ENCODE data around the gene TEX13B. TPM values are rescaled to one million over a fixed set of nuclear protein-coding genes. Genes with fewer than 3 reads are reported as not detected.

Gene TEX13B
- polyA plus RNA-seq, 1 donor, result not detected

GRCh38 chrX:107936434-107936730 lies 45.8 kb downstream of the TEX13B start:
- no peak for DNase-seq (ENCODE audit: low read depth)

GRCh38 chrX:107935664-107936433 lies 46.3 kb downstream of the TEX13B start:
- DNase-seq (ENCODE audit: low read depth), result no peak

DNA sequence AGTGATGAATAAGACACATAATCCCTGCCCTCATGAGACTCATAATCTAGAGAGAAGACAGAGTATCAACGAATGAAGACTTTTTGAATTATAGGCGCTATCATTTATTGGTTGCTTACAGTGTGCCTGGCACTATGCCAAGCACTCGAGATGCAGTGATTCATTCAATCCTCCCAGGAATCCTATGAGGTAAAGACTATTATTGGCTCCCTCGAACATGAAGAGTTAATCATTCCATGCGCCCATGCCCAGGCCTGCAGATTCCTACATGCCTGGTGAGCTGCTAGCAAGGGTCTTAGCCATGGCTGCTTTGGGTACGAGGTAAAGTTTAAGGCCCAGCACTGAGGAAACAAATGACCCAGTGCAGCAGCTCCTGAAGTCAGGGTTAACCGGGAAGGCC lies 47.0 kb downstream of the TEX13B start:
- no peak for DNase-seq (ENCODE audit: low read depth)

DNA sequence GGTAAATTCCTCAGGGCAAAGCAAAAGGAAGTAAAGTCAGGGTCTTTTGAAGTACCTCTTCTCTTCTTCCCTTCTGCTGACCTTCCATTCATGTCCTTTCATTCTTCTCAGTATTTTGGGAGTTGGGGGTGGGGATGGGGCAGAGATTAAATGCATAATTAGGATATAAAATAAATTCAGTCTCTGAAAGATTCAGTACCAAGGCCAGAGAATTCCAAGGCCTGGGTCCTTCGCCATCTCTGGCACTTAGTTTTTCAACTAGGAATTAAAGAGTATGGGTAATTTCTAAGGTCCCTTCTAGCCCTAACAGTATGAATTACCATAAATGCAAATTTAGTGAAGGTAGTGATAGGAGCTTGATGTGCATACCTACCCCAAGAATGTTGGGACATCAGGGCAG lies 47.9 kb downstream of the TEX13B start:
- DNase-seq (ENCODE audit: low read depth), result no peak

Other genes starting within 250 kb of the TEX13B start
- gene TSC22D3, start 206.6 kb downstream of the TEX13B start, polyA plus RNA-seq (ENCODE audit: insufficient read length), result 48.5 TPM
- gene NCBP2L, start 204.6 kb downstream of the TEX13B start, polyA plus RNA-seq (ENCODE audit: insufficient read length), result not detected
- gene MID2, start 156.5 kb downstream of the TEX13B start, polyA plus RNA-seq (ENCODE audit: insufficient read length), result 8.3 TPM
- gene VSIG1, start 62.7 kb upstream of the TEX13B start, polyA plus RNA-seq (ENCODE audit: insufficient read length), result 0.15 TPM
- 49.0 TPM for gene PSMD10, start 109.2 kb upstream of the TEX13B start, polyA plus RNA-seq (ENCODE audit: insufficient read length)
- 23.8 TPM for gene ATG4A, start 109.4 kb upstream of the TEX13B start, polyA plus RNA-seq (ENCODE audit: insufficient read length)